ENCODE results near the gene LTK.

- no peak for TF ChIP-seq EZH2 (IDR thresholded peaks at IDR 0.05; ENCODE audit: borderline replicate concordance, low read depth, low read length, poor library complexity, severe bottlenecking)
- TF ChIP-seq CTCF (conservative IDR thresholded peaks at IDR 0.05; ENCODE audit: low read depth, low read length) = no peak
These were observed 8.7 kb downstream of the LTK start for GRCh38 chr15:41504751-41505492.
